ENCODE measurements around the gene MAPK11.

The MAPK11 gene

DNA sequence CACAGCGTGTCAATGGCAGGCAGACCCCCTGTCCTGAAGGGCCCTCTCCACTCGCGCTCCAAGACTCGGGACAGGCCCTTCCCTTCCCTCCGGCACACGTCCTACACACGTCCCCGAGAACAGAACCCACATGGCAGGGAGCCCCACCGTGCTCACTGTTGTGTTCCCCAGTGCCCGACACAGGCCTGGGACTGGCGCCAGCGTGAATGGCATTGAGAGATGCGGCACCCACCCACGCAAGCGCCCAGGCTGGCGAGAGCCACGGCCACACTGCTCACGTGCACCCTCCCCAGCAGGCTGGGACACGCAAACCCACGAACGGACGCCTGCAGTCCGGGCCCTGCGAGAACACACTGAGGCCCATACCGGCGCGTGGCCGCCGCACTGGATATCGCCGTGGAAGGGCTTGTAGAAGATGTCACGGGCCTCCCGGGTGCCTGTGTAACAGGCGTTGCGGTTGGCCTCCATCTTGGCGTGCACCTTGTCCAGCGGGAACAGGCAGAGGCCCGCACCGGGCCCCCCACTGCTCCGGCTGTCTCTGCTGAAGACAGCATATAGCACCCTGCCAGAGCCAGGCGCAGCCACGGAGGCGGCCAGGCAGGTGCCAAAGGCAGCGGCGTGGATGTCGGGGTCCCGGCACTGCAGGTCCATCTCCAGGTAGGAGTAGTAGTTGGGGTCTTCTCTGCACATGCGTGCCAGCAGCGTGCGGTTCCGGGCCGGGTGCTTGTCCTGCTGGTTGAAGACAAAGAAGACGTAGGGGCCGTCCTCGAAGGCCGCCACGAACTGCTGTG, 19.2 kb upstream of the MAPK11 start:
- no peak overlapping the region for H3K4me3 ChIP-seq (ENCODE audit: low read depth, low read length)
- TF ChIP-seq, protein P1, sequence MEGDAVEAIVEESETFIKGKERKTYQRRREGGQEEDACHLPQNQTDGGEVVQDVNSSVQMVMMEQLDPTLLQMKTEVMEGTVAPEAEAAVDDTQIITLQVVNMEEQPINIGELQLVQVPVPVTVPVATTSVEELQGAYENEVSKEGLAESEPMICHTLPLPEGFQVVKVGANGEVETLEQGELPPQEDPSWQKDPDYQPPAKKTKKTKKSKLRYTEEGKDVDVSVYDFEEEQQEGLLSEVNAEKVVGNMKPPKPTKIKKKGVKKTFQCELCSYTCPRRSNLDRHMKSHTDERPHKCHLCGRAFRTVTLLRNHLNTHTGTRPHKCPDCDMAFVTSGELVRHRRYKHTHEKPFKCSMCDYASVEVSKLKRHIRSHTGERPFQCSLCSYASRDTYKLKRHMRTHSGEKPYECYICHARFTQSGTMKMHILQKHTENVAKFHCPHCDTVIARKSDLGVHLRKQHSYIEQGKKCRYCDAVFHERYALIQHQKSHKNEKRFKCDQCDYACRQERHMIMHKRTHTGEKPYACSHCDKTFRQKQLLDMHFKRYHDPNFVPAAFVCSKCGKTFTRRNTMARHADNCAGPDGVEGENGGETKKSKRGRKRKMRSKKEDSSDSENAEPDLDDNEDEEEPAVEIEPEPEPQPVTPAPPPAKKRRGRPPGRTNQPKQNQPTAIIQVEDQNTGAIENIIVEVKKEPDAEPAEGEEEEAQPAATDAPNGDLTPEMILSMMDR (IDR thresholded peaks at IDR 0.05; ENCODE audit: low read depth, low read length, missing control alignments) = no peak
- no peak for DNase-seq (ENCODE audit: low read depth)

DNA sequence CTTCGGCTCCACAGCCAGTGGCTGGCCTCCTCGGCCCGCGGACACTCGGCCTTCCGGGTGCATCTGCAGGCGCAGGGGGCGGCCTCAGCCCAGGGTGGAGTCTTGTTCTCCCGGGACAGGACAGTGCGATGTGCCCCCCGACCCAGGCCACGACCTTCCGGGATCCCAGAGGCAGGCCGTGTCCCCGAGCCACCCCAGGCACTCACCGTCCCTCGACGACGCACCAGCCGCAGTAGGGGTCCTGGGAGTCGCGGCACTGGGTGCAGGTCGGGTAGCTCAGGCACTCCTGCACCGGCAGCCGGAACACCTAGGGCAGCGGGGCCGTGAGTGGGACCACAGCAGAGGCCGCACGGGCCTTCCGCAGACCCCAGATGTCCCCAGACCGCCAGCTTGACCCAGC, 17.6 kb upstream of the MAPK11 start:
- no peak overlapping the region for H3K4me3 ChIP-seq (ENCODE audit: low read depth, low read length)
- TF ChIP-seq, protein P1 (IDR thresholded peaks at IDR 0.05; ENCODE audit: low read depth, low read length, missing control alignments) = no peak
- no peak for DNase-seq (ENCODE audit: low read depth)

DNA sequence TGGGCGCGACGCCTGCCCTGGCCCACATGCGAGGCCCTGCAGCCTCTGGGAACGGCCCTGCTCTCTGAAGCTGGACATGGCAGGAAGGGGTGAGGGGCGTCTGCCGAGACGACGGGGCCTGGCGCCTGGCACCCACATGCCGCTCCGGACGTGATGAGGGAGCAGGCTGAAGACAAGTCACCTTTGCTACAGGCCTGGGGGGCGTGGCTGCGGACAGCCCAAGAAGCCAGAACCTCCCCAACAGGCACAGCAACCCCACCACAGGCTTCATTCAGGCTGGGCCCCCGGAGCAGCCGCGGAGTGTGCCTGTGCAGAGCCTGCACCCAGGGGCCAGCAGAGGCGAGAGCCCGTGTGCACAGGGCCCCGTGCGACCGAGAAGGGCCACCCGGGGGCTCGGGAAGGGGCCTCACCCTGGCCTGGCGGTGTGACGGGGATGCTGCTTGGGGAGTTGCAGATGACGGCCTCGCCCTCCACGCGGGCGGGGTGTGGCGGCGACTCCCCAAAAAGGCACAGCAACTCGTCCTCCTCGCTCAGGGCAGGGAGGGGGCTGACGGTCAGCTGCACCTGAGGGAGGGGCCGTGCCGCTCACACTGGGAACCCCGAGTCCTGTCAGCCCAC, 16.6 kb upstream of the MAPK11 start:
- H3K4me3 ChIP-seq (ENCODE audit: low read depth, low read length) = no peak overlapping the region
- no peak for DNase-seq (ENCODE audit: low read depth)
- TF ChIP-seq, protein P1 (IDR thresholded peaks at IDR 0.05; ENCODE audit: low read depth, low read length, missing control alignments) = no peak

DNA sequence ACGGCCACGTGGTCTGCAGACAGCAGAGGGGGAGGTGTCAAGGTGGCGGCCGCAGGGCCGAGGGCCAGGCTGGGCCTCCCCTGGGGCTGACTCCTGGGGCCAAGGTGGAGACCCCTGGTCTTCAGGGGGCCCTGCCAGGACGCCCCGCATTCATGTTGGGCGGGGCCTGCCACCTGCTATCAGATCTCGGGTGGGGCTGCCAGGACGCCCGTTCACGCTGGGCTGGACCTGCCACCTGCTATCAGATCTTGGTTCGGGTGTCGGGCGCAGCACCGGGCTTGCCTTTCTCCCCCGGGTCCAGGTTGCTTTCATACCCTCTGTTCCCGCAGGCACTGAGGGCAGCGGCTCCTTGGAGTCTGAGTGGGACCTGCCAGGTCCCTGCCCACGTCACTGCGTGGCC, 16.1 kb upstream of the MAPK11 start:
- DNase-seq (ENCODE audit: low read depth) = no peak
- H3K4me3 ChIP-seq (ENCODE audit: low read depth, low read length) = no peak overlapping the region
- TF ChIP-seq, protein P1 (IDR thresholded peaks at IDR 0.05; ENCODE audit: low read depth, low read length, missing control alignments) = no peak

DNA sequence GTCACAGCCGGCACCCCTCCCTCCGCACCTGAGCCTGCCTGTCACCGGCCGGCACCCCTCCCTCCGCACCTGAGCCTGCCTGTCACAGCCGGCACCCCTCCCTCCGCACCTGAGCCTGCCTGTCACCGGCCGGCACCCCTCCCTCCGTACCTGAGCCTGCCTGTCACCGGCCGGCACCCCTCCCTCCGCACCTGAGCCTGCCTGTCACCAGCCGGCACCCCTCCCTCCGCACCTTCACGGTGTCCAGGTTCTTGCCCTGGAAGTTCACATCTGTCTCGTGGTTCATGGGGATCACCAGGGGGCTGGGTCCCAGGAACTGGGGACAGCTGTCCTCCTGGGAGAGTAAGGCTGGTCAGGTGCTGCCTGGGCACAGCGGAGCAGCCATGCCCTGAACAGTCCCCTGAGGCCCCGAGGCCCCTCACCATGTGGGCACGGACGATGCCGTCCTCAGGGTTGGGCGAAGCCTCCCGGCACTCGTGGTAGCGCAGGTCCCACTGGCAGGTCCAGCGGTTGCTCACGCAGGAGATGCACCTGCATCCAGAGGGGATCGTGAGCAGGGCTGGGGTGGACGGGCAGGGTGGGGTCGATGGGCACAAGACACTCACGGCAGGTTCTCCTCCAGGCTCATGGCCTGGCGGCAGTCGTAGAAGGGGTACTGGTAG, 15.5 kb upstream of the MAPK11 start:
- H3K4me3 ChIP-seq (ENCODE audit: low read depth, low read length) = no peak overlapping the region
- DNase-seq (ENCODE audit: low read depth) = no peak
- TF ChIP-seq, protein P1 (IDR thresholded peaks at IDR 0.05; ENCODE audit: low read depth, low read length, missing control alignments) = no peak

DNA sequence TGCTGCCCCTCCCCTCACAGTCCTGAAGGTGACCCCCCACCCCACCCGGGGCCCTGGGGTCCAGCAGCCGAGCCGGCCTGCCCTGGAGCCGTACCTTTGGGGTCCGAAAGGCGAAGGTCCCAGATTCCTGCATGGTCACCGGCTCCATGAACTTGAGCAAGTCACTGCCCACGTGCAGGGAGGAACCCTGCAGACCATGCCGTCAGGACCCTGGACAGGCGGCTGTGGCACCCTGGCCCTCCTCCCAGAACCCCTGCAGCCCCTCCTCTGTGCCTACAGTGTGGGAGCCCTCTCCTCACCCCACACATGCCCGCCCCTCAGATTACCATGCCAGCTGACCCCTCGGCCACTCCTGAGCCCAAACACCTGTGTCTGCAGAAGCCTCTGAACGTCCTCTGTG, 14.3 kb upstream of the MAPK11 start:
- no peak for DNase-seq (ENCODE audit: low read depth)
- TF ChIP-seq, protein P1 (IDR thresholded peaks at IDR 0.05; ENCODE audit: low read depth, low read length, missing control alignments) = no peak
- H3K4me3 ChIP-seq (ENCODE audit: low read depth, low read length) = no peak overlapping the region
